Suprapubic skin (tissue), 4 donors: ENCODE results near the gene ANO4.

ENCODE experiments used
- CTCF ChIP-seq, 2 donors: fragments of 200-600 bp in 1 of 2; fragments of 450-650 bp in 1 of 2; sonication (generic) in 1 of 2; IDR thresholded peaks; one replicate each; pipeline ENCODE4 v1.5.1; 2016 to 2019; ENCODE audit warnings: antibody characterized with exemption in 2 of 2, mild to moderate bottlenecking in 1 of 2, moderate library complexity in 1 of 2
- EP300 ChIP-seq: sonication (generic); formaldehyde crosslinking; IDR thresholded peaks from one replicate; pipeline ENCODE4 v1.6.1; 2017; ENCODE audit warnings: antibody characterized with exemption
- POLR2A ChIP-seq, 2 donors: fragments of 450-650 bp; IDR thresholded peaks; one replicate each; pipeline ENCODE4 v1.6.1; 2017; ENCODE audit warnings: antibody characterized with exemption in 2 of 2, mild to moderate bottlenecking in 2 of 2, moderate library complexity in 2 of 2
- POLR2AphosphoS5 ChIP-seq, 3 donors: sonication (generic); formaldehyde crosslinking; IDR thresholded peaks; one replicate each; pipeline ENCODE4 v1.6.1; 2017; ENCODE audit warnings: antibody characterized with exemption in 3 of 3

GRCh38 chr12:101068836-101069235 is 274.3 kb downstream of the ANO4 start:
- TF ChIP-seq CTCF (IDR thresholded peaks at IDR 0.05) (no peak), POLR2A (IDR thresholded peaks at IDR 0.05) (no peak), EP300 (no peak), POLR2AphosphoS5 (IDR thresholded peaks at IDR 0.05) (no peak)
